GM10248 (cell line): ENCODE data around the gene PZP.

Source experiments
- CTCF ChIA-PET: fragments of 300-600 bp; sonication (Branson Sonifier 250); formaldehyde crosslinking; extraction: SDS; loops from one replicate; lab custom pipeline; 2021; ENCODE audit warnings: antibody characterized with exemption; lab: Yijun Ruan, JAX
- POLR2A ChIA-PET: fragments of 350-650 bp; sonication (Branson Sonifier 250); formaldehyde crosslinking; extraction: SDS; loops from one replicate; lab custom pipeline; 2020; ENCODE audit warnings: antibody characterized with exemption; lab: Yijun Ruan, JAX
- DNase-seq: peaks from one replicate; pipeline ENCODE4 v3.0.0; 2012; ENCODE audit errors: extremely low spot score
- CTCF ChIP-seq: IDR thresholded peaks from 2 replicates; pipeline ENCODE4 v1.5.1; 2012; ENCODE audit warnings: mild to moderate bottlenecking, low read depth; ENCODE audit errors: extremely low read depth, missing control alignments, control extremely low read depth

Gene PZP

GRCh38 chr12:9112076-9112853 lies 95.9 kb downstream of the PZP start:
- ChIA-PET CTCF (interaction anchor here (1.1 to 1.5 kb wide), 2 partner anchors 8 to 11 kb away, joined by 3 to 4 read pairs; no protein-coding TSS in a partner anchor), POLR2A (no interaction called here)
- TF ChIP-seq CTCF, result no peak
- no peak for DNase-seq

- CTCF ChIA-PET, result interaction anchor here (1.1 to 1.5 kb wide), 2 partner anchors 9 to 24 kb away, joined by 4 read pairs; no protein-coding TSS in a partner anchor
- no peak for TF ChIP-seq CTCF
- POLR2A ChIA-PET, result no interaction called here
- DNase-seq, result no peak
These were observed 96.7 kb downstream of the PZP start for GRCh38 chr12:9111525-9111924.

- no peak for TF ChIP-seq CTCF
- POLR2A ChIA-PET, result no interaction called here
- CTCF ChIA-PET, result interaction anchor here (0.8 to 1.6 kb wide), 2 partner anchors 8 to 12 kb away, joined by 3 read pairs; no protein-coding TSS in a partner anchor
- no peak for DNase-seq
These were observed 98.3 kb downstream of the PZP start for GRCh38 chr12:9109737-9110491.

GRCh38 chr12:9109213-9109522 lies 99.0 kb downstream of the PZP start:
- ChIA-PET POLR2A (no interaction called here), CTCF (interaction anchor here (1.6 kb wide), 1 partner anchor 11 kb away, joined by 3 read pairs; no protein-coding TSS in a partner anchor)
- DNase-seq, result no peak
- no peak for TF ChIP-seq CTCF

- no peak for TF ChIP-seq CTCF
- POLR2A ChIA-PET, result no interaction called here
- DNase-seq, result no peak
- CTCF ChIA-PET, result interaction anchor here (1.6 kb wide), 1 partner anchor 10 kb away, joined by 3 read pairs; no protein-coding TSS in a partner anchor
These were observed 99.5 kb downstream of the PZP start for GRCh38 chr12:9108504-9109212.

GRCh38 chr12:9107542-9107873 lies 100.7 kb downstream of the PZP start:
- CTCF ChIA-PET, result no interaction called here
- TF ChIP-seq CTCF, result no peak
- DNase-seq, result no peak
- POLR2A ChIA-PET, result no interaction called here
